Measurements from ENCODE around the gene IGFL2.

DNA sequence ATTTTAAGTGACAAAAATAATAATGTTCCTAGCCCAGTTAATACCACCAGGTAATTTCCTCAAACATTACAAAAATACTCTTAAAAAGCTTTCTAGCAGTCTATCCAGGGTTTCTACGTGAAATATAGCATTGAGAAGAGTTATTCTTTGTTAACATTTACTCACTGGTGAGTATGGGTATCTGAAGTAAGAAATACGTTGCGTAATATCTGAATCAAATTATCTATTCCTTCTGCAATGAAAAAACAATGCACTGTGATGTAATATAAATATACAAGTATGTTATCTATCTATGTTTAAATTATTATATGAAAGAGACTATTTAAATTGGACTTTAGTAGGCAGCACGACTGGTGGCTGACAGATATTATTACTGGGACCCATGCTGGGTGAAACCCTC is 5.7 kb upstream of the IGFL2 start:
- TF ChIP-seq GATA3 (IDR thresholded peaks at IDR 0.05; ENCODE audit: low read depth, low read length) = no peak
- TF ChIP-seq GATA2 (IDR thresholded peaks at IDR 0.05; ENCODE audit: low read depth, low read length) = no peak

Measured in SH-SY5Y (cell line).